HCT116 (cell line): ENCODE results near the gene GHR.

Source experiments
- ATF3 ChIP-seq: IDR thresholded peaks from 2 replicates; pipeline ENCODE4 v1.6.1; 2012
- CTCF ChIP-seq, 3 experiments: fragments of 200-600 bp in 1 of 3; sonication (generic) in 1 of 3; IDR thresholded peaks in 2 of 3; conservative IDR thresholded peaks in 1 of 3; 2 replicates each; pipeline ENCODE4 v1.5.1; 2012 to 2017; ENCODE audit warnings: low read depth in 2 of 3, low read length in 2 of 3, antibody characterized with exemption in 1 of 3, borderline replicate concordance in 1 of 3, control low read depth in 1 of 3, mild to moderate bottlenecking in 1 of 3, mixed read lengths in 1 of 3, mixed run types in 1 of 3, moderate library complexity in 1 of 3; ENCODE audit not compliant: insufficient read depth in 1 of 3

- TF ChIP-seq CTCF (IDR thresholded peaks at IDR 0.05 in 2 of 3, conservative IDR thresholded peaks at IDR 0.05 in 1 of 3; ENCODE audit: borderline replicate concordance in 1 of 3, insufficient read depth in 1 of 3, low read depth in 2 of 3, low read length in 2 of 3) (no peak), ATF3 (no peak)
Observed at GRCh38 chr5:42761791-42762190, 338.6 kb downstream of the GHR start.
